ENCODE measurements around the gene CPNE5.

Gene CPNE5

GRCh38 chr6:36787210-36787609, 52.0 kb downstream of the CPNE5 start:
- no peak for DNase-seq

- DNase-seq: no peak
These were observed 53.1 kb downstream of the CPNE5 start for GRCh38 chr6:36786055-36786675.

- no peak for DNase-seq
These were observed 54.9 kb downstream of the CPNE5 start for GRCh38 chr6:36784376-36784636.

GRCh38 chr6:36783603-36784375, 55.5 kb downstream of the CPNE5 start:
- DNase-seq: no peak

- DNase-seq: no peak
These were observed 57.6 kb downstream of the CPNE5 start for GRCh38 chr6:36781669-36782068.

GRCh38 chr6:36780442-36781177, 58.6 kb downstream of the CPNE5 start:
- no peak for DNase-seq

- DNase-seq: no peak
These were observed 60.0 kb downstream of the CPNE5 start for GRCh38 chr6:36779227-36779626.

- no peak for DNase-seq
These were observed 61.4 kb downstream of the CPNE5 start for GRCh38 chr6:36777801-36778200.

GRCh38 chr6:36776167-36776566, 63.1 kb downstream of the CPNE5 start:
- DNase-seq: no peak

- DNase-seq: no peak
These were observed 64.9 kb downstream of the CPNE5 start for GRCh38 chr6:36774331-36774730.

- no peak for DNase-seq
These were observed 66.8 kb downstream of the CPNE5 start for GRCh38 chr6:36772397-36772796.

GRCh38 chr6:36771145-36771544, 68.1 kb downstream of the CPNE5 start:
- no peak for DNase-seq

- DNase-seq: no peak
These were observed 69.4 kb downstream of the CPNE5 start for GRCh38 chr6:36769676-36770499.

GRCh38 chr6:36769183-36769675, 70.0 kb downstream of the CPNE5 start:
- no peak for DNase-seq

- no peak for DNase-seq
These were observed 72.8 kb downstream of the CPNE5 start for GRCh38 chr6:36766399-36766945.

- DNase-seq: no peak
These were observed 73.4 kb downstream of the CPNE5 start for GRCh38 chr6:36765594-36766398.

GRCh38 chr6:36765190-36765589, 74.1 kb downstream of the CPNE5 start:
- no peak for DNase-seq

GRCh38 chr6:36762123-36762522, 77.1 kb downstream of the CPNE5 start:
- DNase-seq: no peak

GRCh38 chr6:36760685-36761435, 78.4 kb downstream of the CPNE5 start:
- DNase-seq: no peak

GRCh38 chr6:36759148-36759759, 80.0 kb downstream of the CPNE5 start:
- DNase-seq: no peak

Measured in cortex of kidney (tissue), 1 donor.